Measurements from ENCODE around the gene COLQ. TPM values are rescaled to one million over a fixed set of nuclear protein-coding genes. Genes with fewer than 3 reads are reported as not detected.
"Not testable (repeated sequence)": the region's sequence is repeated elsewhere in the genome, so short reads cannot be mapped to it uniquely, and the experiment has no call there.

COLQ gene
- total RNA-seq, 8 experiments from 2014 or later: 1.7 to 10.1 (median 3.1) TPM

- in situ Hi-C loops (cut with MboI; ENCODE audit: low pct_unique_long_range_greater_than_20kb in 2 of 9, low sequenced_read_pairs in 9 of 9, unreplicated experiment in 9 of 9): no loop called here
- Histone ChIP-seq H3K4me1 (replicated peaks in 1 of 2) (no peaks in the 10 kb centered on the region), H3K4me3 (no peak overlapping the region), H3K27ac (no peak overlapping the region)
- 74 to 100% (median 88%) methylated on average over 1 to 5 of the region's 7 CpGs for WGBS, 10 experiments
- ATAC-seq (replicated peaks in 6 of 8): no peak
Observed at GRCh38 chr3:15458212-15458780, 63.2 kb downstream of the COLQ start.

- H3K4me1 ChIP-seq (replicated peaks in 1 of 2); H3K4me3 ChIP-seq; in situ Hi-C loops (cut with MboI; ENCODE audit: low pct_unique_long_range_greater_than_20kb in 2 of 9, low sequenced_read_pairs in 9 of 9, unreplicated experiment in 9 of 9); H3K27ac ChIP-seq: not testable (repeated sequence)
- ATAC-seq (replicated peaks in 6 of 8): peak in 3 of 8 experiments; percentile 63 to 83 (median 82)
- 0 to 100% (median 78%) methylated on average over 1 to 9 of the region's 10 CpGs; no CpG with 5 or more reads in 1 of the 10 experiments for WGBS, 10 experiments
Observed at GRCh38 chr3:15456915-15457314, 64.6 kb downstream of the COLQ start.

- in situ Hi-C loops (cut with MboI; ENCODE audit: low pct_unique_long_range_greater_than_20kb in 2 of 9, low sequenced_read_pairs in 9 of 9, unreplicated experiment in 9 of 9): no loop called here
- no peak for ATAC-seq (replicated peaks in 6 of 8)
- Histone ChIP-seq H3K4me3 (no peak overlapping the region), H3K4me1 (replicated peaks in 1 of 2) (no peaks in the 10 kb centered on the region), H3K27ac (no peak overlapping the region)
- WGBS, 10 experiments: 80 to 100% methylated on average over 2 of the region's 2 CpGs; no CpG with 5 or more reads in 8 of the 10 experiments
Observed at GRCh38 chr3:15456321-15456720, 65.2 kb downstream of the COLQ start.

GRCh38 chr3:15455756-15456155, 65.8 kb downstream of the COLQ start:
- 80 to 100% (median 95%) methylated on average over 2 to 6 of the region's 7 CpGs; no CpG with 5 or more reads in 6 of the 10 experiments for WGBS, 10 experiments
- Histone ChIP-seq H3K4me1 (replicated peaks in 1 of 2) (no peaks in the 10 kb centered on the region), H3K27ac (no peak overlapping the region), H3K4me3 (no peak overlapping the region)
- ATAC-seq (replicated peaks in 6 of 8): no peak
- in situ Hi-C loops (cut with MboI; ENCODE audit: low pct_unique_long_range_greater_than_20kb in 2 of 9, low sequenced_read_pairs in 9 of 9, unreplicated experiment in 9 of 9): no loop called here

GRCh38 chr3:15454965-15455364, 66.5 kb downstream of the COLQ start:
- no peak overlapping the region for H3K4me3 ChIP-seq
- in situ Hi-C loops (cut with MboI; ENCODE audit: low pct_unique_long_range_greater_than_20kb in 2 of 9, low sequenced_read_pairs in 9 of 9, unreplicated experiment in 9 of 9): no loop called here
- no peak overlapping the region for H3K27ac ChIP-seq
- no peaks in the 10 kb centered on the region for H3K4me1 ChIP-seq (replicated peaks in 1 of 2)
- no peak for ATAC-seq (replicated peaks in 6 of 8)

- Histone ChIP-seq H3K4me1 (replicated peaks in 1 of 2) (no peaks in the 10 kb centered on the region), H3K4me3 (no peak overlapping the region), H3K27ac (no peak overlapping the region)
- 80 to 90% (median 83%) methylated on average over 1 to 4 of the region's 9 CpGs; no CpG with 5 or more reads in 6 of the 10 experiments for WGBS, 10 experiments
- in situ Hi-C loops (cut with MboI; ENCODE audit: low pct_unique_long_range_greater_than_20kb in 2 of 9, low sequenced_read_pairs in 9 of 9, unreplicated experiment in 9 of 9): no loop called here
- ATAC-seq (replicated peaks in 6 of 8): no peak
Observed at GRCh38 chr3:15453991-15454625, 67.4 kb downstream of the COLQ start.

- Histone ChIP-seq H3K4me1 (replicated peaks in 1 of 2) (no peaks in the 10 kb centered on the region), H3K4me3 (no peak overlapping the region), H3K27ac (no peak overlapping the region)
- WGBS, 10 experiments: 56 to 100% (median 80%) methylated on average over 1 to 3 of the region's 8 CpGs; no CpG with 5 or more reads in 7 of the 10 experiments
- ATAC-seq (replicated peaks in 6 of 8): no peak
- in situ Hi-C loops (cut with MboI; ENCODE audit: low pct_unique_long_range_greater_than_20kb in 2 of 9, low sequenced_read_pairs in 9 of 9, unreplicated experiment in 9 of 9): no loop called here
Observed at GRCh38 chr3:15453501-15453900, 68.0 kb downstream of the COLQ start.

GRCh38 chr3:15452961-15453360, 68.5 kb downstream of the COLQ start:
- no peak overlapping the region for H3K4me3 ChIP-seq
- H3K4me1 ChIP-seq (replicated peaks in 1 of 2): no peaks in the 10 kb centered on the region
- H3K27ac ChIP-seq: no peak overlapping the region
- in situ Hi-C loops (cut with MboI; ENCODE audit: low pct_unique_long_range_greater_than_20kb in 2 of 9, low sequenced_read_pairs in 9 of 9, unreplicated experiment in 9 of 9): no loop called here
- WGBS, 10 experiments: 60 to 100% (median 89%) methylated on average over 1 to 3 of the region's 5 CpGs; no CpG with 5 or more reads in 4 of the 10 experiments
- no peak for ATAC-seq (replicated peaks in 6 of 8)

- no peak for ATAC-seq (replicated peaks in 6 of 8)
- Histone ChIP-seq H3K4me3 (no peak overlapping the region), H3K27ac (no peak overlapping the region), H3K4me1 (replicated peaks in 1 of 2) (no peaks in the 10 kb centered on the region)
- 60 to 100% (median 86%) methylated on average over 1 to 8 of the region's 9 CpGs; no CpG with 5 or more reads in 2 of the 10 experiments for WGBS, 10 experiments
- in situ Hi-C loops (cut with MboI; ENCODE audit: low pct_unique_long_range_greater_than_20kb in 2 of 9, low sequenced_read_pairs in 9 of 9, unreplicated experiment in 9 of 9): no loop called here
Observed at GRCh38 chr3:15452156-15452555, 69.3 kb downstream of the COLQ start.

GRCh38 chr3:15451216-15452113, 70.0 kb downstream of the COLQ start:
- H3K27ac ChIP-seq: no peak overlapping the region
- H3K4me1 ChIP-seq (replicated peaks in 1 of 2): no peaks in the 10 kb centered on the region
- in situ Hi-C loops (cut with MboI; ENCODE audit: low pct_unique_long_range_greater_than_20kb in 2 of 9, low sequenced_read_pairs in 9 of 9, unreplicated experiment in 9 of 9): no loop called here
- no peak for ATAC-seq (replicated peaks in 6 of 8)
- WGBS, 10 experiments: 87 to 100% (median 93%) methylated on average over 1 to 11 of the region's 18 CpGs; no CpG with 5 or more reads in 1 of the 10 experiments
- H3K4me3 ChIP-seq: no peak overlapping the region

- H3K4me1 ChIP-seq (replicated peaks in 1 of 2): no peaks in the 10 kb centered on the region
- no peak overlapping the region for H3K4me3 ChIP-seq
- 40 to 100% (median 92%) methylated on average over 1 to 6 of the region's 12 CpGs; no CpG with 5 or more reads in 3 of the 10 experiments for WGBS, 10 experiments
- H3K27ac ChIP-seq: no peak overlapping the region
- ATAC-seq (replicated peaks in 6 of 8): peak in 3 of 8 experiments; percentile 47 to 58 (median 48)
- in situ Hi-C loops (cut with MboI; ENCODE audit: low pct_unique_long_range_greater_than_20kb in 2 of 9, low sequenced_read_pairs in 9 of 9, unreplicated experiment in 9 of 9): no loop called here
Observed at GRCh38 chr3:15450438-15451215, 70.9 kb downstream of the COLQ start.

- Histone ChIP-seq H3K4me1 (replicated peaks in 1 of 2) (no peaks in the 10 kb centered on the region), H3K4me3 (no peak overlapping the region), H3K27ac (no peak overlapping the region)
- peak in 3 of 8 experiments; percentile 51 to 69 (median 68) for ATAC-seq (replicated peaks in 6 of 8)
- 17 to 35% methylated on average over 1 to 2 of the region's 3 CpGs; no CpG with 5 or more reads in 8 of the 10 experiments for WGBS, 10 experiments
- in situ Hi-C loops (cut with MboI; ENCODE audit: low pct_unique_long_range_greater_than_20kb in 2 of 9, low sequenced_read_pairs in 9 of 9, unreplicated experiment in 9 of 9): loop anchor here in 1 of 9 experiments (25.0 kb wide), 1 partner anchor 113 kb away; no protein-coding TSS in a partner anchor
Observed at GRCh38 chr3:15449489-15450224, 71.8 kb downstream of the COLQ start.

All from motor neuron (in vitro differentiated cells).